Mesothelial cell of epicardium (in vitro differentiated cells): ENCODE measurements around the gene TXNRD3. TPM values are rescaled to one million over a fixed set of nuclear protein-coding genes. Genes with fewer than 3 reads are reported as not detected.

Experiments used
- DNase-seq, 2 experiments: peaks; one replicate each; pipeline ENCODE4 v3.0.0; 2021; ENCODE audit warnings: low spot score in 2 of 2; ENCODE audit not compliant: unreplicated experiment in 2 of 2
- H3K27ac Mint-ChIP-seq: 2 replicates; pipeline ENCODE4 v1.8.0; 2021; ENCODE audit warnings: mixed read lengths
- H3K27me3 Mint-ChIP-seq: 2 replicates; pipeline ENCODE4 v1.8.0; 2021; ENCODE audit warnings: low read depth, mixed read lengths
- H3K36me3 Mint-ChIP-seq: 2 replicates; pipeline ENCODE4 v1.8.0; 2021; ENCODE audit warnings: mixed read lengths
- H3K4me1 Mint-ChIP-seq: 2 replicates; pipeline ENCODE4 v1.8.0; 2021; ENCODE audit warnings: mixed read lengths
- H3K4me3 Mint-ChIP-seq: 2 replicates; pipeline ENCODE4 v1.8.0; 2021; ENCODE audit warnings: mild to moderate bottlenecking, moderate library complexity, mixed read lengths
- H3K9me3 Mint-ChIP-seq: 2 replicates; pipeline ENCODE4 v1.8.0; 2021; ENCODE audit warnings: mixed read lengths
- CTCF ChIP-seq: fragments of 200-600 bp; sonication (generic); IDR thresholded peaks from one replicate; pipeline ENCODE4 v1.5.0; 2021; ENCODE audit warnings: antibody characterized with exemption; ENCODE audit not compliant: unreplicated experiment
- total RNA-seq: library from RNA; stranded (reverse); gene quantifications from 3 replicates; pipeline ENCODE4 v1.2.1, GENCODE V29; 2021

Gene TXNRD3
- total RNA-seq, 1 donor from 2014 or later = 18.4 TPM

GRCh38 chr3:126649556-126650092 lies 5.3 kb downstream of the TXNRD3 start:
- no peak for DNase-seq
- no peak overlapping the region for H3K27ac Mint-ChIP-seq
- H3K27me3 Mint-ChIP-seq = no peaks in the 10 kb centered on the region
- H3K36me3 Mint-ChIP-seq = peaks cover 22% of the 10 kb centered on the region
- H3K4me3 Mint-ChIP-seq = no peak overlapping the region
- H3K4me1 Mint-ChIP-seq = peaks cover 34% of the 10 kb centered on the region
- H3K9me3 Mint-ChIP-seq = peaks cover 10% of the 10 kb centered on the region
- TF ChIP-seq CTCF = no peak

GRCh38 chr3:126646674-126647073 lies 8.2 kb downstream of the TXNRD3 start:
- Mint-ChIP-seq H3K9me3 (peaks cover 10% of the 10 kb centered on the region), H3K4me1 (peaks cover 24% of the 10 kb centered on the region), H3K27ac (peak overlapping the region; percentile 80), H3K27me3 (no peaks in the 10 kb centered on the region), H3K4me3 (no peak overlapping the region), H3K36me3 (peaks cover 39% of the 10 kb centered on the region)
- DNase-seq = no peak
- no peak for TF ChIP-seq CTCF

DNA sequence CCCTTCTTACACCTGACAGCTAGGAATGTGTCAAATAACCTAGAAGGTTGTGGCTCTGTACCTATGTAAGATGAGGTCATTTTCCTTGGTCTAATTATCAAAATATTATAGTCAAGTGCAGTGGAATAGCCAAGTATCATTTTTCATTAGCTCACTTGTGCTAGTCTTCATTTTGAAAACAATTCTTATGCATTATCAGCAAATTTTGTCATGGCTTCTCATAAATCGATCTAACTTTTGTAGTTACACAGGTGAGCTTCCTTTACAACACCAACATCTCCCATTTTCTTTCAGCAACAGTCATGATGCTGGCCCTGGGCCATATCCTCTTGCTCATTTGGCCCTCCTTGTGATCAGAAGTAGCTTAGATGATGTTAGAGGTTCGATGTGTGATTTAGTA lies 10.3 kb downstream of the TXNRD3 start:
- H3K27me3 Mint-ChIP-seq = no peaks in the 10 kb centered on the region
- DNase-seq = no peak
- TF ChIP-seq CTCF = no peak
- H3K27ac Mint-ChIP-seq = no peak overlapping the region
- H3K36me3 Mint-ChIP-seq = peaks cover 47% of the 10 kb centered on the region
- no peak overlapping the region for H3K4me3 Mint-ChIP-seq
- H3K9me3 Mint-ChIP-seq = peaks cover 7% of the 10 kb centered on the region
- H3K4me1 Mint-ChIP-seq = peaks cover 23% of the 10 kb centered on the region

DNA sequence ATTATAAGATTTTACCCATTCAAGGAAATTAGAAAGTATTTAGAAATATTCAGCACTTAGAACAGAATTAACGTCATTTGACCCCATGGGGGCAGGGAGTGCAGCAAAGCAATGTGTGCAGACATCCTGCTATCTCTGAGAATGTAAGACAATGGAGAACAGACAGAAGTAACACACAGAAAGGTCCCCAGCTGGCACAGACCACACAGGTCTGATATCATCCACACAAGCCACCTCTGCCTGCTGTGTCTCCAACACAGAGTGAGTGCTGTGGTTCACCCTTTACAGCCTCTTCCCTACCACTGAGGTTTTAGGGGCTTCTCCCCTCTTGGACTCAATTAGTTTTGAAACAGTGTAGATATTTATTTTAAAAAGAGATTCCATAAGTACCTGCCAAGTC lies 16.1 kb downstream of the TXNRD3 start:
- Mint-ChIP-seq H3K27me3 (no peaks in the 10 kb centered on the region), H3K4me3 (no peak overlapping the region), H3K36me3 (peaks cover 46% of the 10 kb centered on the region), H3K9me3 (no peaks in the 10 kb centered on the region), H3K4me1 (no peaks in the 10 kb centered on the region), H3K27ac (no peak overlapping the region)
- no peak for TF ChIP-seq CTCF
- DNase-seq = no peak

DNA sequence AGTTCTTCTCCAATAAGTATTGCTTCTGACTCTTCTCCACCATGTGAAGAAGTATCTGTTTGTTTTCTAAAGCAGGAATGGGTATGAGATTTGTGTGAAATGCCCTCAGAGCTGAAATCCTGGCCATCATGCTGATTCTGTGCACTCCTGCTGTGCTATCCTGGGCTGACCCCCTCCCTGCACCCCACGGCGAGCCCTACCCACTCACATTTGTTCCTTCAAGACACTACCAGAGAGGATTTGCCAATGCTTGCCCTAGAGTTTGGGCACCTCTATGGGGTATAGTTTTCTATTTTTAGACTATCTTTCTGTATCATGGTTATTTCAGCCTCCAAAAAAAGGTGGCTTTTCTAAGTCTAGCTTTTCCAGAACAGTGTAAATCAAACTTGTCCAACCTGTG lies 18.5 kb downstream of the TXNRD3 start:
- Mint-ChIP-seq H3K4me3 (no peak overlapping the region), H3K9me3 (no peaks in the 10 kb centered on the region), H3K27me3 (no peaks in the 10 kb centered on the region), H3K36me3 (peaks cover 38% of the 10 kb centered on the region), H3K27ac (no peak overlapping the region), H3K4me1 (no peaks in the 10 kb centered on the region)
- no peak for TF ChIP-seq CTCF
- DNase-seq = no peak

GRCh38 chr3:126634803-126635202 lies 20.1 kb downstream of the TXNRD3 start:
- Mint-ChIP-seq H3K4me3 (no peak overlapping the region), H3K9me3 (no peaks in the 10 kb centered on the region), H3K27me3 (no peaks in the 10 kb centered on the region), H3K4me1 (no peaks in the 10 kb centered on the region), H3K27ac (no peak overlapping the region), H3K36me3 (peaks cover 34% of the 10 kb centered on the region)
- DNase-seq = no peak
- no peak for TF ChIP-seq CTCF
